DND-41 (cell line): ENCODE results near the gene PDE1A.

Experiments
- ATAC-seq: fragments of 200-7000 bp; cut with Tn5 transposase; 3 replicates; pipeline ENCODE4 v1.9.1; 2021; ENCODE audit warnings: low read depth; ENCODE audit not compliant: insufficient read depth
- DNase-seq: peaks from one replicate; pipeline ENCODE4 v3.0.0-alpha.2; 2020
- H2AFZ ChIP-seq: 2 replicates; pipeline ENCODE4 v1.6.0; 2012; ENCODE audit warnings: low read depth, low read length
- H3K27ac ChIP-seq: 2 replicates; pipeline ENCODE4 v1.5.1; 2012; ENCODE audit warnings: low read length, inconsistent platforms
- H3K27me3 ChIP-seq: fragments of 200-600 bp; sonication (generic); 2 replicates; pipeline ENCODE4 v1.6.0; 2012; ENCODE audit warnings: low read length, mild to moderate bottlenecking, inconsistent platforms; ENCODE audit not compliant: insufficient read depth, poor library complexity
- H3K36me3 ChIP-seq: 2 replicates; pipeline ENCODE4 v1.5.1; 2012; ENCODE audit warnings: low read length, inconsistent platforms; ENCODE audit not compliant: insufficient read depth
- H3K4me1 ChIP-seq: 2 replicates; pipeline ENCODE4 v1.5.1; 2012; ENCODE audit warnings: mild to moderate bottlenecking, low read length; ENCODE audit not compliant: insufficient read depth
- H3K4me2 ChIP-seq: 2 replicates; pipeline ENCODE4 v1.6.0; 2012; ENCODE audit warnings: mild to moderate bottlenecking, moderate library complexity, low read length, inconsistent platforms; ENCODE audit not compliant: insufficient read depth
- H3K4me3 ChIP-seq, 2 experiments: fragments of 200-600 bp in 1 of 2; shearing (Covaris generic) in 1 of 2; 2 replicates each; pipeline ENCODE4 v1.5.1; 2012 to 2016; ENCODE audit warnings: inconsistent platforms in 2 of 2, low read length in 2 of 2, mild to moderate bottlenecking in 2 of 2, low read depth in 1 of 2, moderate library complexity in 1 of 2
- H3K79me2 ChIP-seq: 2 replicates; pipeline ENCODE4 v1.6.0; 2012; ENCODE audit warnings: low read length, inconsistent platforms; ENCODE audit not compliant: insufficient read depth
- H3K9ac ChIP-seq: 2 replicates; pipeline ENCODE4 v1.6.0; 2012; ENCODE audit warnings: low read depth, mild to moderate bottlenecking, inconsistent platforms, low read length, moderate library complexity
- H3K9me3 ChIP-seq: 2 replicates; pipeline ENCODE4 v1.5.1; 2012; ENCODE audit warnings: low read length, moderate library complexity, mild to moderate bottlenecking, inconsistent platforms; ENCODE audit not compliant: insufficient read depth, severe bottlenecking
- H4K20me1 ChIP-seq: 2 replicates; pipeline ENCODE4 v1.6.0; 2012; ENCODE audit warnings: low read length; ENCODE audit not compliant: insufficient read depth
- CTCF ChIP-seq: IDR thresholded peaks from 2 replicates; pipeline ENCODE4 v1.5.1; 2012; ENCODE audit warnings: borderline replicate concordance, low read length, moderate library complexity, mild to moderate bottlenecking; ENCODE audit not compliant: poor library complexity, severe bottlenecking; ENCODE audit errors: extremely low read depth
- EZH2 ChIP-seq: IDR thresholded peaks from 3 replicates; pipeline ENCODE4 v1.6.1; 2012; ENCODE audit warnings: borderline replicate concordance, low read depth, mild to moderate bottlenecking, moderate library complexity, low read length, inconsistent platforms; ENCODE audit not compliant: severe bottlenecking

The PDE1A gene

GRCh38 chr2:182097571-182098164, 329.2 kb downstream of the PDE1A start:
- H3K27ac ChIP-seq = no peak overlapping the region
- H3K4me3 ChIP-seq = no peak overlapping the region
- H3K79me2 ChIP-seq = no peaks in the 10 kb centered on the region
- ATAC-seq = no peak
- no peak for DNase-seq
- H3K4me2 ChIP-seq = no peak overlapping the region
- no peaks in the 10 kb centered on the region for H3K4me1 ChIP-seq
- H3K9ac ChIP-seq = no peak overlapping the region
- no peaks in the 10 kb centered on the region for H3K36me3 ChIP-seq
- H3K27me3 ChIP-seq = no peaks in the 10 kb centered on the region
- no peaks in the 10 kb centered on the region for H4K20me1 ChIP-seq
- no peaks in the 10 kb centered on the region for H3K9me3 ChIP-seq
- H2AFZ ChIP-seq = no peak overlapping the region
- TF ChIP-seq EZH2 (no peak), CTCF (no peak)

GRCh38 chr2:182090486-182090885, 336.4 kb downstream of the PDE1A start:
- Histone ChIP-seq H4K20me1 (no peaks in the 10 kb centered on the region), H3K79me2 (no peaks in the 10 kb centered on the region), H3K9ac (no peak overlapping the region), H3K4me3 (no peak overlapping the region), H3K27me3 (no peaks in the 10 kb centered on the region), H3K9me3 (no peaks in the 10 kb centered on the region), H3K4me1 (no peaks in the 10 kb centered on the region), H3K4me2 (no peak overlapping the region), H3K36me3 (no peaks in the 10 kb centered on the region), H2AFZ (no peak overlapping the region), H3K27ac (no peak overlapping the region)
- DNase-seq (no peak), ATAC-seq (no peak)
- no peak for TF ChIP-seq CTCF
- TF ChIP-seq EZH2 = no peak
